ENCODE results near the gene FNBP1.
A peak's percentile ranks its signal among the peaks of the same experiment; 100 is the strongest.
"Not testable (repeated sequence)": the region's sequence is repeated elsewhere in the genome, so short reads cannot be mapped to it uniquely, and the experiment has no call there.

The FNBP1 gene

DNA sequence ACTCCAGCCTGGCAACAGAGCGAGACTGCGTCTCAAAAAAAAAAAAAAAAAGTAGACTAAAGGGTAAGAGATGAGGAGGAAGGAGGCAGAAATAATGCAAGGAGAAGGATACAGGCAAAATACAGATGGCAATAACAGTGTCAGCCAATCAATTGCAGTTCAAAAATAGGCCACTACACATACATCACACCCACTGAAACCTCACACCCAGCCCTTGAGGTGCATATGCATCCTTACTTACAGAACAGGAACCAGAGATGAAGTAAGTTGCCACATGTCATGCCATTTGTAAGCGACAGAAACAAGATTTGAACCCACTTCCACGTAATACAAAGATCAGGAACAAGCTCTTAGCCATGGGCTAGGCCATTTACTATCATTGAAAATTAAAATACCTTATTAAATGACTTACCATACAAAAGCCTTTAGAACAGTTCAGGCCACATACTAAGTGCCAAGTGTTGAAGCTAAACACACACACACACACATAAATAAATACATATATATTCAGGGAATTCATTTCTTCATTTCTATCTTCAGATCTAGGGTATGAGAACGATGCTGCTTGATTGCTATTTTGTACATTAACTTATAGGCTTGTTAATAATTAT, 98.4 kb downstream of the FNBP1 start:
- 0 out of 2 replicates have a peak, but pooled peaks cover 4% of the 10 kb centered on the region for H4K20me1 ChIP-seq (ENCODE audit: low read depth, low read length)
- H3K9me2 ChIP-seq (replicated peaks; ENCODE audit: insufficient read depth, low read length): no peaks in the 10 kb centered on the region
- no peak for TF ChIP-seq CTCF (IDR thresholded peaks at IDR 0.05; ENCODE audit: insufficient read depth, low read length, poor library complexity, severe bottlenecking)
- no peak for TF ChIP-seq EZH2phosphoT487 (conservative IDR thresholded peaks at IDR 0.05; ENCODE audit: low read length)
- peaks cover 12% of the 10 kb centered on the region; the same call in 1 of the 2 replicates for H3K9me3 ChIP-seq (ENCODE audit: insufficient read depth, low read length)
- H3K27ac ChIP-seq (ENCODE audit: low read depth, low read length): peak overlapping the region; percentile 43; the same call in 1 of the 2 replicates
- H3K27me3 ChIP-seq (ENCODE audit: low read length): no peaks in the 10 kb centered on the region
- no peak overlapping the region for H3K4me3 ChIP-seq (ENCODE audit: insufficient read depth, low read length, poor library complexity, severe bottlenecking)
- H3F3A ChIP-seq (ENCODE audit: insufficient read depth): peaks cover 13% of the 10 kb centered on the region; the same call in 1 of the 2 replicates
- no peak overlapping the region for H2AFZ ChIP-seq (ENCODE audit: low read depth, low read length, severe bottlenecking)
- no peak overlapping the region for H3K9ac ChIP-seq (ENCODE audit: low read length)
- peaks cover 17% of the 10 kb centered on the region; the same call in 1 of the 2 replicates for H3K79me2 ChIP-seq (ENCODE audit: insufficient read depth, low read length)
- no peak overlapping the region for H3K4me2 ChIP-seq (ENCODE audit: low read depth, low read length, poor library complexity, severe bottlenecking)
- H3K36me3 ChIP-seq (ENCODE audit: low read length): peaks cover 25% of the 10 kb centered on the region

DNA sequence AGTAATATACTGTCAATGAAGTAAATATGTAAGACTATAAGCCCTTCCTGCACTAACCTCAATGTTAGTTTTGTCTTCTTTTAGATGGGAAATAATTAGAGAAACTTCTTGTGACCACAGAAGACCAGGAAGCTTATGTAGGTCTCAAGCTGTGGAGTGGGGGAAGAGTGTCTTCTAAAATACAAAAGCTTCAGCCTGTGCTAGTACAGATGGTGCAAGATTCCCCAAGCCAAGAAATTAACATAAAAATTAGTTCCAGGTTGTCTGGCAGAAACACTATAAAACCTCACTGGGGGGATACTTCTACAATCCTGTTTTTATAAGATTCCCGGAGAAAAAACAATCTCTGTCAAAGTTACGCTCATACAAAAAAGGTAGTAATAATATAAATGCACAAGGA, 103.6 kb downstream of the FNBP1 start:
- Histone ChIP-seq H3K27me3 (ENCODE audit: low read length) (no peaks in the 10 kb centered on the region), H3K9me3 (ENCODE audit: insufficient read depth, low read length) (peaks cover 12% of the 10 kb centered on the region; the same call in 1 of the 2 replicates), H3K4me2 (ENCODE audit: low read depth, low read length, poor library complexity, severe bottlenecking) (no peak overlapping the region), H3K9me2 (replicated peaks; ENCODE audit: insufficient read depth, low read length) (no peaks in the 10 kb centered on the region), H4K20me1 (ENCODE audit: low read depth, low read length) (0 out of 2 replicates have a peak, but pooled peaks cover 4% of the 10 kb centered on the region), H3K79me2 (ENCODE audit: insufficient read depth, low read length) (peaks cover 18% of the 10 kb centered on the region; the same call in 1 of the 2 replicates), H3K4me3 (ENCODE audit: insufficient read depth, low read length, poor library complexity, severe bottlenecking) (no peak overlapping the region), H3F3A (ENCODE audit: insufficient read depth) (peaks cover 8% of the 10 kb centered on the region; the same call in 1 of the 2 replicates), H3K9ac (ENCODE audit: low read length) (no peak overlapping the region), H2AFZ (ENCODE audit: low read depth, low read length, severe bottlenecking) (no peak overlapping the region), H3K36me3 (ENCODE audit: low read length) (peaks cover 21% of the 10 kb centered on the region), H3K27ac (ENCODE audit: low read depth, low read length) (no peak overlapping the region)
- no peak for TF ChIP-seq CTCF (IDR thresholded peaks at IDR 0.05; ENCODE audit: insufficient read depth, low read length, poor library complexity, severe bottlenecking)
- TF ChIP-seq EZH2phosphoT487 (conservative IDR thresholded peaks at IDR 0.05; ENCODE audit: low read length): no peak

DNA sequence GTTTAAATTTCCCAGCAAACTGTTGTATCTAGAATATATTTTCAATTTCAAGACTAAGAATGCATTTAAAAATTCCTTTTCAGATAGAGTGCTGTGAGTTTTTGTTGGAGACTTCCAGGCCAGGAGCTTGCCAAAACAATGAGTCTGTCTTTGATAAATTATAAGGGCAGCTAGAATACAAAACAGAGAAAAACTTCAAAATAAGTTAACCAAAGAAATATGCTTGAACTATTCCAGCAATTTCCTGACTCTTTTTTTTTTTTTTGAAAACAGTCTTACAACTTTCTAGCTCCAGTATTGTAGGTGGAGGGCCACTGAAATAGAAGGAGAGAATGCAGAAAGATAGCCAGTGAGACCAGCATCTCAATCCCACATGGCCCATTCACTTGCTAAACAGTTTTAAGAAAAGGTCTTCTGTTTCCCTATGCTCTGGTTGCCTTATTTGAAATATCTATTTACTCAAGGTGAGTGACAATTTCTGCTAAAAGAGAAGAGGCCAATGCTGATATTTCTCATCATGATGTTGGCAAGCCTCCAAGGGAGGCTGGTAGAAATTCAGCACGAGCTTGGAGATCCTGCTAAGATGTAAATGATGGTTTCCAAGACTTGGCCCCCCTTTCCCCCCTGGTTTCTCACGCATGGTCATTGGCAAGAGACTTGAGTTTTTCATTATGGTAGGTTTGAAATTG, 104.6 kb downstream of the FNBP1 start:
- H3K36me3 ChIP-seq (ENCODE audit: low read length): peaks cover 20% of the 10 kb centered on the region
- no peak overlapping the region for H3K9ac ChIP-seq (ENCODE audit: low read length)
- H3K9me2 ChIP-seq (replicated peaks; ENCODE audit: insufficient read depth, low read length): no peaks in the 10 kb centered on the region
- no peak for TF ChIP-seq CTCF (IDR thresholded peaks at IDR 0.05; ENCODE audit: insufficient read depth, low read length, poor library complexity, severe bottlenecking)
- TF ChIP-seq EZH2phosphoT487 (conservative IDR thresholded peaks at IDR 0.05; ENCODE audit: low read length): no peak
- no peak overlapping the region for H3K27ac ChIP-seq (ENCODE audit: low read depth, low read length)
- H3K4me3 ChIP-seq (ENCODE audit: insufficient read depth, low read length, poor library complexity, severe bottlenecking): no peak overlapping the region
- peaks cover 12% of the 10 kb centered on the region; the same call in 1 of the 2 replicates for H3K9me3 ChIP-seq (ENCODE audit: insufficient read depth, low read length)
- no peak overlapping the region for H3K4me2 ChIP-seq (ENCODE audit: low read depth, low read length, poor library complexity, severe bottlenecking)
- H2AFZ ChIP-seq (ENCODE audit: low read depth, low read length, severe bottlenecking): no peak overlapping the region
- H3K79me2 ChIP-seq (ENCODE audit: insufficient read depth, low read length): peaks cover 18% of the 10 kb centered on the region; the same call in 1 of the 2 replicates
- H3K27me3 ChIP-seq (ENCODE audit: low read length): no peaks in the 10 kb centered on the region
- 0 out of 2 replicates have a peak, but pooled peaks cover 4% of the 10 kb centered on the region for H4K20me1 ChIP-seq (ENCODE audit: low read depth, low read length)
- H3F3A ChIP-seq (ENCODE audit: insufficient read depth): peaks cover 14% of the 10 kb centered on the region; the same call in 1 of the 2 replicates

DNA sequence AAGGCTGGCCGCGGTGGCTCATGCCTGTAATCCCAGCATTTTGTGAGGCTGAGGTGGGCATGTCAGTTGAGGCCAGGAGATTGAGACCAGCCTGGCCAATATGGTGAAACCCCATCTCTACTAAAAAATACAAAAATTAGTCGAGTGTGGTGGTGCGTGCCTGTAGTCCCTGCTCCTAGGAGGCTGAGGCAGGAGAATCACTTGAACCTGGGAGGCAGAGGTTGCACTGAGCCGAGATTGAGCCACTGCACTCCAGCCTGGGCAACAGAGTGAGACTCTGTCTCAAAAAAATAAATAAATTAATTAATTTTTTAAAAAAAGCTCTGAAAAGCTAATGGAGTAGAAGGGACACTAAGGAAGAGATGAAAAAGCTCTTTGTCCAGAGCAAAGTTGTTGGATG, 105.1 kb downstream of the FNBP1 start:
- H3K4me3 ChIP-seq (ENCODE audit: insufficient read depth, low read length, poor library complexity, severe bottlenecking); H3K4me2 ChIP-seq (ENCODE audit: low read depth, low read length, poor library complexity, severe bottlenecking); H3K9ac ChIP-seq (ENCODE audit: low read length); H3K27ac ChIP-seq (ENCODE audit: low read depth, low read length); H4K20me1 ChIP-seq (ENCODE audit: low read depth, low read length); H3K27me3 ChIP-seq (ENCODE audit: low read length); H2AFZ ChIP-seq (ENCODE audit: low read depth, low read length, severe bottlenecking); H3K9me2 ChIP-seq (replicated peaks; ENCODE audit: insufficient read depth, low read length); H3K9me3 ChIP-seq (ENCODE audit: insufficient read depth, low read length): not testable (repeated sequence)
- Histone ChIP-seq H3K79me2 (ENCODE audit: insufficient read depth, low read length) (peaks cover 19% of the 10 kb centered on the region; the same call in 1 of the 2 replicates), H3K36me3 (ENCODE audit: low read length) (peaks cover 16% of the 10 kb centered on the region), H3F3A (ENCODE audit: insufficient read depth) (peaks cover 15% of the 10 kb centered on the region; the same call in 1 of the 2 replicates)
